ENCODE results near the gene EN1.

The EN1 gene

DNA sequence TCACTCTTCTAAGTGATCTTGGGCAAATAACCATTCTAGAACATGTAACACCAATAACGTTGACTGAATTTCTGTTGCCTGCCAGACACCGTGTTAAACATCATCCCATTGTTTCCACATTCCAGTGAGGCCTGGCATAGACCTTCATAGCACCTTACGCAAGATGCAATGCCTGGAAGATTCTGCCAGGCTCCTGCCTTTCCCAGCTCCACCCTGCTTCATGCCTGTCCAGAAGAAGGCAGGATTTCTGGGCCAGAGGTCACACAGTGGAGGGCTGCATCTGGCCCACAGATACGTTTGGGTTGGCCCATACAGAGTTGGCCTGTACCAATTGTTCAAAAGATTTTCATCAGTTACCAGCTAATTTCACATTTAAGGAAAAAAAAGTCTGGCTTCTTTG lies 46.3 kb downstream of the EN1 start:
- Histone ChIP-seq H3K27ac (ENCODE audit: low read depth, low read length) (no peak overlapping the region), H3K36me3 (ENCODE audit: insufficient read depth, low read length) (no peaks in the 10 kb centered on the region), H3K4me3 (ENCODE audit: low read length) (no peak overlapping the region), H3K4me1 (ENCODE audit: insufficient read depth, low read length) (peaks cover 5% of the 10 kb centered on the region), H3K9me3 (ENCODE audit: insufficient read depth, low read depth, low read length) (no peaks in the 10 kb centered on the region), H3K27me3 (ENCODE audit: insufficient read depth, low read length) (0 out of 2 replicates have a peak, but pooled peaks cover 3% of the 10 kb centered on the region), H3K9ac (ENCODE audit: low read depth, low read length) (no peak overlapping the region)
- 92% methylated on average over 4 of the region's 4 CpGs for WGBS

DNA sequence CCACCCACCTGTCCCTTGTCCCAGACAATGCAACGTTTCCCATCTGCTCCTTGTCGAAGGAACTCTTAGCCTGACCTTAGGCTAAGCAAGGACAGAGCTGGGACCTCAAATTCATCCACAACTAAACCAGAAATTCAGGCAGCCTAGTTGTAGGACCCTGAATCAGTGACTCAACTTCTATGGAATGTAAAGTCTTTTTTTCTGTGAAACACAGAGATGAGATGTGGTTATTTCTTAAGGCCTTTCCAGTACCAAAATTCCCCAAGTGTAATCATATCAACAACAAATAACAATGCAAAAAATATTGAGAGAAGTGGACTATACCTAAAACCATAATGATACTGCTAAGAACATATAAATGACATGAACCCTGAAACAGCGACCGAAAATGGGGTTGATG lies 46.7 kb downstream of the EN1 start:
- H3K9me3 ChIP-seq (ENCODE audit: insufficient read depth, low read depth, low read length), result no peaks in the 10 kb centered on the region
- peaks cover 1% of the 10 kb centered on the region; the same call in 1 of the 2 replicates for H3K4me1 ChIP-seq (ENCODE audit: insufficient read depth, low read length)
- no peak overlapping the region for H3K4me3 ChIP-seq (ENCODE audit: low read length)
- H3K27ac ChIP-seq (ENCODE audit: low read depth, low read length), result no peak overlapping the region
- no peak overlapping the region for H3K9ac ChIP-seq (ENCODE audit: low read depth, low read length)
- no peaks in the 10 kb centered on the region for H3K36me3 ChIP-seq (ENCODE audit: insufficient read depth, low read length)
- no peaks in the 10 kb centered on the region for H3K27me3 ChIP-seq (ENCODE audit: insufficient read depth, low read length)
- WGBS, result 88% methylated on average over 4 of the region's 4 CpGs

DNA sequence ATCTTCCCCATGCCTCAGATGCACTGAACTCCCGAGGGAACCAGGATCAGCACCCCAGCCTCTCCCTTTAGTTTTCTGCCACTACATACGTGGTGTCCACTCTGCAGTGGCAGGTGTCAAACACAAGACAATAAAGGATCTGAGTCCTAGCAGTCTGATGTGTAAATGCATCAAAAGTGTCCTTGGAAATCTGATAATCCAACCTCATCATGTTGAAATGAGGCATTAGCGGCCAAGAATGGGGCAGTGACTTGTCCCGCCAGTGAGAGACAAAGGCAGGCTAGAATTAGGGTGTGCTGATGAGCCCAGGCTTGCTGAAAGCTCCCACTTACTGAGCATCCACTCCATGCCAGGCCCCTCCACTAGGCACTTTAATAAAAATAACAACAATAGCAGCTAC lies 52.9 kb downstream of the EN1 start:
- peaks cover 11% of the 10 kb centered on the region; the same call in 1 of the 2 replicates for H3K27me3 ChIP-seq (ENCODE audit: insufficient read depth, low read length)
- 95% methylated on average over 4 of the region's 4 CpGs for WGBS
- no peak overlapping the region for H3K9ac ChIP-seq (ENCODE audit: low read depth, low read length)
- no peaks in the 10 kb centered on the region for H3K4me1 ChIP-seq (ENCODE audit: insufficient read depth, low read length)
- H3K4me3 ChIP-seq (ENCODE audit: low read length), result no peak overlapping the region
- H3K27ac ChIP-seq (ENCODE audit: low read depth, low read length), result no peak overlapping the region
- no peaks in the 10 kb centered on the region for H3K36me3 ChIP-seq (ENCODE audit: insufficient read depth, low read length)
- H3K9me3 ChIP-seq (ENCODE audit: insufficient read depth, low read depth, low read length), result no peaks in the 10 kb centered on the region

Measured in HUES64 (cell line).